Endothelial cell of umbilical vein (primary cell): ENCODE results near the gene SLC6A6.
"Not testable (repeated sequence)": the region's sequence is repeated elsewhere in the genome, so short reads cannot be mapped to it uniquely, and the experiment has no call there.

Experiments used
- CTCF ChIP-seq, 2 donors: IDR thresholded peaks; 1 replicate in 1 of 2; 2 replicates in 1 of 2; pipeline ENCODE4 v1.5.1; 2011; ENCODE audit warnings: low read length in 2 of 2, mild to moderate bottlenecking in 2 of 2, moderate library complexity in 2 of 2, control low read depth in 1 of 2, inconsistent platforms in 1 of 2, low read depth in 1 of 2; ENCODE audit not compliant: insufficient read depth in 1 of 2; ENCODE audit errors: extremely low read depth in 1 of 2
- EZH2 ChIP-seq: IDR thresholded peaks from 2 replicates; pipeline ENCODE4 v1.6.1; 2012; ENCODE audit warnings: borderline replicate concordance, low read depth, mild to moderate bottlenecking, moderate library complexity, low read length, inconsistent platforms; ENCODE audit not compliant: severe bottlenecking
- JUN ChIP-seq: IDR thresholded peaks from 2 replicates; pipeline ENCODE4 v1.6.1; 2011; ENCODE audit warnings: borderline replicate concordance, low read depth; ENCODE audit not compliant: insufficient read length, insufficient read depth
- POLR2A ChIP-seq: IDR thresholded peaks from 2 replicates; pipeline ENCODE4 v1.6.1; 2012; ENCODE audit warnings: low read depth, mild to moderate bottlenecking, control low read depth, low read length

GRCh38 chr3:14409779-14410063, 7.3 kb downstream of the SLC6A6 start:
- TF ChIP-seq POLR2A; JUN; EZH2; CTCF (IDR thresholded peaks at IDR 0.05; ENCODE audit: extremely low read depth in 1 of 2, insufficient read depth in 1 of 2, low read depth in 1 of 2, low read length in 2 of 2): not testable (repeated sequence)
